Tibial artery (tissue), 4 donors: ENCODE results near the gene RPS23.
A peak's percentile ranks its signal among the peaks of the same experiment; 100 is the strongest.

Experiments
- DNase-seq, 2 donors: peaks; one replicate each; pipeline ENCODE4 v3.0.0-alpha.2; 2019
- H3K27ac ChIP-seq, 2 donors: fragments of 200-600 bp; sonication (generic) in 1 of 2; 1 replicate in 1 of 2; 2 replicates in 1 of 2; pipeline ENCODE4 v1.5.1; 2018 to 2019; ENCODE audit warnings: mild to moderate bottlenecking in 1 of 2
- H3K27me3 ChIP-seq, 2 donors: fragments of 200-600 bp; sonication (generic) in 1 of 2; one replicate each; pipeline versions ENCODE4 v1.5.1 to v1.6.0; 2016 to 2019
- H3K36me3 ChIP-seq, 3 donors: fragments of 200-600 bp; sonication (generic) in 2 of 3; one replicate each; pipeline ENCODE4 v1.5.1; 2016 to 2019; ENCODE audit warnings: mild to moderate bottlenecking in 2 of 3
- H3K4me1 ChIP-seq, 4 donors: fragments of 200-600 bp; sonication (generic) in 2 of 4; 1 replicate in 3 of 4; 2 replicates in 1 of 4; pipeline ENCODE4 v1.5.1; 2016 to 2019
- H3K4me3 ChIP-seq, 2 donors: fragments of 200-600 bp; sonication (generic) in 1 of 2; 1 replicate in 1 of 2; 2 replicates in 1 of 2; pipeline ENCODE4 v1.5.1; 2018 to 2019; ENCODE audit warnings: mild to moderate bottlenecking in 2 of 2
- H3K9me3 ChIP-seq, 3 donors: fragments of 200-600 bp; sonication (generic) in 1 of 3; one replicate each; pipeline ENCODE4 v1.5.1; 2016 to 2019
- CTCF ChIP-seq, 2 experiments: fragments of 200-600 bp in 1 of 2; fragments of 450-650 bp in 1 of 2; IDR thresholded peaks; one replicate each; pipeline ENCODE4 v1.5.1; 2017 to 2019; ENCODE audit warnings: antibody characterized with exemption in 2 of 2, mild to moderate bottlenecking in 1 of 2, moderate library complexity in 1 of 2
- intact Hi-C: fragments of 100-400 bp; cut with DNase I; formaldehyde crosslinking; loops from one replicate; pipeline ENCODE4 v1.15.0; 2023; ENCODE audit warnings: low total_unique reads

The RPS23 gene

GRCh38 chr5:82319651-82320376, 41.7 kb upstream of the RPS23 start:
- intact Hi-C loops, result loop anchor here (10.0 kb wide), 1 partner anchor 1155 kb away; the partner anchor contains the start of gene VCAN
- Histone ChIP-seq H3K4me1 (peaks cover 0 to 6% (median 3%) of the 10 kb centered on the region in 4 donors), H3K27me3 (no peaks in the 10 kb centered on the region), H3K36me3 (no peaks in the 10 kb centered on the region), H3K27ac (no peak overlapping the region), H3K4me3 (no peak overlapping the region), H3K9me3 (no peaks in the 10 kb centered on the region)
- no peak for DNase-seq
- no peak for TF ChIP-seq CTCF (IDR thresholded peaks at IDR 0.05)

- no peak overlapping the region for H3K4me3 ChIP-seq
- H3K36me3 ChIP-seq, result no peaks in the 10 kb centered on the region
- H3K9me3 ChIP-seq, result no peaks in the 10 kb centered on the region
- DNase-seq, result no peak
- TF ChIP-seq CTCF (IDR thresholded peaks at IDR 0.05), result no peak
- no peak overlapping the region for H3K27ac ChIP-seq
- intact Hi-C loops, result loop anchor here (10.0 kb wide), 1 partner anchor 1156 kb away; the partner anchor contains the start of gene VCAN
- H3K4me1 ChIP-seq, result peaks cover 0 to 6% (median 3%) of the 10 kb centered on the region in 4 donors
- no peaks in the 10 kb centered on the region for H3K27me3 ChIP-seq
Measured at GRCh38 chr5:82319192-82319591, 41.0 kb upstream of the RPS23 start.

DNA sequence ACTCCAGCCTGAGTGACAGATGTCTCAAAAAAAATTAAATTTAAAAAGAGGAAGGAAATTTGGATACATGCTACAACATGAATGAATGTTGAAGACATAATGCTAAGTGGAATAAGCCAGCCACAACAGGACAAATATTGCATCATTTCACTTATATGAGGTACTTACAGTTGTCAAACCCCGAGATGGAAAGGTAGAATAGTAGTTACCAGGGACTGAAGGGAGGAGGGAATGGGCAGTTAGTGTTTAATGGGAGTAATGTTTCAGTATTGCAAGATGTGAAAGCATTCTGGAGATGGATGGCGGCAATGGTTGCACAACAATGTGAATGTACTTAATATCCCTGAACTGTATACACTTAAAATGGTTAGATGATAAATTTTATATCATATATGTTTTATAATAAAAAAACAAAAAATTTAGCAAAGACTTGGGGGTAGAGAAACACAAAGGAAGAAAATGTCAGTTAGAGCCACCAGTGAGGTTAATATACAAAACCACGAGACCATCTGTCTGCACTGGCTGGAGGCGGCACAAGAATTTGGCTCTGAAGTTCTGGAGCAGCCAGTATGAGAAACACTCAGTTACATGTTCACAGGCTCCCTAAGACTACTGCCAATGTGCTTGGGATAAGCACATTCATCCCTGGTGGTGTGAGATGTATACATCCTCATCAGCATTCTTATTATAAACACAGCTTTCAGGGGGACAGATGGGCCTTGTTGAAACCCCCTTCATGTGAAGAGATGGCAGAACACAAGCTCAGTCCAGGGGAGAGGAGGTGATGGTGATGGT, 37.0 kb upstream of the RPS23 start:
- no peak for DNase-seq
- Histone ChIP-seq H3K4me3 (no peak overlapping the region), H3K27me3 (no peaks in the 10 kb centered on the region), H3K9me3 (no peaks in the 10 kb centered on the region), H3K27ac (peak overlapping the region in 1 of 2 donors; percentile 25), H3K4me1 (peaks cover 0 to 19% (median 6%) of the 10 kb centered on the region in 4 donors), H3K36me3 (no peaks in the 10 kb centered on the region)
- no peak for TF ChIP-seq CTCF (IDR thresholded peaks at IDR 0.05)
- intact Hi-C loops, result loop anchor here (10.0 kb wide), 1 partner anchor 1160 kb away; the partner anchor contains the start of gene VCAN

DNA sequence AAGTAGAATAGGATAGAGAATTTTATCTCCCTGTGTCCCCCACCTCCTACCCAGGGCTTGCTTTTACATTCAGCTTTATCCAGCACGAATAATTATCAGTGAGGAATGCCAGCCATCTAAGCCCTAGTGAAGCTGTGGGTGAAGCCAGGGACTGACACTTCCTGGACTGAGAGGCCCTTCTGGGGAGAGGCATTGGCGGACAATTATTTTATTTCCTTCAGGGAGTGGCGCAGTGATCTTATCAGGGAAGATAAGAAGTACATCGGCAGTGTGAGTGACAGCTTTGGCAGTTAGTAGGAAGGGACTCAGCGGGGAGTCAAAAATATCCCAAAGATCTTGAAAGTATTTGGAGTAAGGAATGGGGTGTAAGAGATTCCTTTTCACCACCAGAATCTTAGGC, 34.9 kb upstream of the RPS23 start:
- intact Hi-C loops, result loop anchor here (10.0 kb wide), 1 partner anchor 1162 kb away; the partner anchor contains the start of gene VCAN
- TF ChIP-seq CTCF (IDR thresholded peaks at IDR 0.05), result no peak
- no peaks in the 10 kb centered on the region for H3K36me3 ChIP-seq
- peaks cover 0 to 19% (median 6%) of the 10 kb centered on the region in 4 donors for H3K4me1 ChIP-seq
- H3K9me3 ChIP-seq, result no peaks in the 10 kb centered on the region
- no peak for DNase-seq
- peak overlapping the region; percentile 13 to 34 for H3K4me3 ChIP-seq
- H3K27ac ChIP-seq, result peak overlapping the region; percentile 61 to 73
- H3K27me3 ChIP-seq, result no peaks in the 10 kb centered on the region

GRCh38 chr5:82312373-82312856, 34.3 kb upstream of the RPS23 start:
- Histone ChIP-seq H3K4me3 (peak overlapping the region; percentile 13 to 34), H3K27me3 (no peaks in the 10 kb centered on the region), H3K36me3 (no peaks in the 10 kb centered on the region), H3K9me3 (no peaks in the 10 kb centered on the region), H3K4me1 (peaks cover 0 to 24% (median 6%) of the 10 kb centered on the region in 4 donors), H3K27ac (peak overlapping the region; percentile 61 to 73)
- peak; percentile 78 to 87 for DNase-seq
- TF ChIP-seq CTCF (IDR thresholded peaks at IDR 0.05), result peak; percentile 88 to 91
- intact Hi-C loops, result loop anchor here (10.0 kb wide), 1 partner anchor 1162 kb away; the partner anchor contains the start of gene VCAN
